Activated CD4-positive, alpha-beta T cell treated with anti-CD3 and anti-CD28 coated beads, Interleukin-2, amount 50 U/mL, for 1 hour (primary cell): Measurements from ENCODE around the gene STPG2.
"Not testable (repeated sequence)": the region's sequence is repeated elsewhere in the genome, so short reads cannot be mapped to it uniquely, and the experiment has no call there.

Experiments used
- DNase-seq: peaks from one replicate; pipeline ENCODE4 v3.0.0-alpha.2; 2020

STPG2 gene

GRCh38 chr4:97778174-97778573 is 365.1 kb downstream of the STPG2 start:
- DNase-seq: no peak

GRCh38 chr4:97774347-97774989 is 368.8 kb downstream of the STPG2 start:
- no peak for DNase-seq

GRCh38 chr4:97770222-97770621 is 373.1 kb downstream of the STPG2 start:
- DNase-seq: no peak

- DNase-seq: no peak
Observed at GRCh38 chr4:97762115-97762512, 381.2 kb downstream of the STPG2 start.

GRCh38 chr4:97761445-97762114 is 381.7 kb downstream of the STPG2 start:
- no peak for DNase-seq

- no peak for DNase-seq
Observed at GRCh38 chr4:97759785-97760184, 383.5 kb downstream of the STPG2 start.

GRCh38 chr4:97752599-97752998 is 390.7 kb downstream of the STPG2 start:
- no peak for DNase-seq

GRCh38 chr4:97747945-97748344 is 395.3 kb downstream of the STPG2 start:
- DNase-seq: no peak

- no peak for DNase-seq
Observed at GRCh38 chr4:97720869-97721432, 422.3 kb downstream of the STPG2 start.

GRCh38 chr4:97691111-97691605 is 452.1 kb downstream of the STPG2 start:
- no peak for DNase-seq

- no peak for DNase-seq
Observed at GRCh38 chr4:97670703-97671269, 472.5 kb downstream of the STPG2 start.

- DNase-seq: no peak
Observed at GRCh38 chr4:97665553-97665952, 477.7 kb downstream of the STPG2 start.

- no peak for DNase-seq
Observed at GRCh38 chr4:97664741-97665140, 478.5 kb downstream of the STPG2 start.

GRCh38 chr4:97662133-97662532 is 481.1 kb downstream of the STPG2 start:
- DNase-seq: no peak

GRCh38 chr4:97656044-97656720 is 487.1 kb downstream of the STPG2 start:
- no peak for DNase-seq

GRCh38 chr4:97653701-97654100 is 489.6 kb downstream of the STPG2 start:
- DNase-seq: no peak

GRCh38 chr4:97646997-97647396 is 496.3 kb downstream of the STPG2 start:
- DNase-seq: no peak

GRCh38 chr4:97645071-97645821 is 498.0 kb downstream of the STPG2 start:
- DNase-seq: no peak

GRCh38 chr4:97643179-97643578 is 500.1 kb downstream of the STPG2 start:
- no peak for DNase-seq

- DNase-seq: no peak
Observed at GRCh38 chr4:97639961-97640360, 503.3 kb downstream of the STPG2 start.

- DNase-seq: not testable (repeated sequence)
Observed at GRCh38 chr4:97633831-97634230, 509.4 kb downstream of the STPG2 start.

- DNase-seq: no peak
Observed at GRCh38 chr4:97627750-97628149, 515.5 kb downstream of the STPG2 start.

GRCh38 chr4:97624204-97624603 is 519.1 kb downstream of the STPG2 start:
- no peak for DNase-seq
